GM12872 (cell line): ENCODE measurements around the gene TNIP2.
A peak's percentile ranks its signal among the peaks of the same experiment; 100 is the strongest.

Experiments
- TF ChIP-seq, protein P1 (sequence below): IDR thresholded peaks from 3 replicates; pipeline ENCODE4 v1.5.1; 2011; ENCODE audit warnings: low read depth, mild to moderate bottlenecking, low read length, moderate library complexity; ENCODE audit not compliant: insufficient read depth

TNIP2 gene, protein sequence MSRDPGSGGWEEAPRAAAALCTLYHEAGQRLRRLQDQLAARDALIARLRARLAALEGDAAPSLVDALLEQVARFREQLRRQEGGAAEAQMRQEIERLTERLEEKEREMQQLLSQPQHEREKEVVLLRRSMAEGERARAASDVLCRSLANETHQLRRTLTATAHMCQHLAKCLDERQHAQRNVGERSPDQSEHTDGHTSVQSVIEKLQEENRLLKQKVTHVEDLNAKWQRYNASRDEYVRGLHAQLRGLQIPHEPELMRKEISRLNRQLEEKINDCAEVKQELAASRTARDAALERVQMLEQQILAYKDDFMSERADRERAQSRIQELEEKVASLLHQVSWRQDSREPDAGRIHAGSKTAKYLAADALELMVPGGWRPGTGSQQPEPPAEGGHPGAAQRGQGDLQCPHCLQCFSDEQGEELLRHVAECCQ

DNA sequence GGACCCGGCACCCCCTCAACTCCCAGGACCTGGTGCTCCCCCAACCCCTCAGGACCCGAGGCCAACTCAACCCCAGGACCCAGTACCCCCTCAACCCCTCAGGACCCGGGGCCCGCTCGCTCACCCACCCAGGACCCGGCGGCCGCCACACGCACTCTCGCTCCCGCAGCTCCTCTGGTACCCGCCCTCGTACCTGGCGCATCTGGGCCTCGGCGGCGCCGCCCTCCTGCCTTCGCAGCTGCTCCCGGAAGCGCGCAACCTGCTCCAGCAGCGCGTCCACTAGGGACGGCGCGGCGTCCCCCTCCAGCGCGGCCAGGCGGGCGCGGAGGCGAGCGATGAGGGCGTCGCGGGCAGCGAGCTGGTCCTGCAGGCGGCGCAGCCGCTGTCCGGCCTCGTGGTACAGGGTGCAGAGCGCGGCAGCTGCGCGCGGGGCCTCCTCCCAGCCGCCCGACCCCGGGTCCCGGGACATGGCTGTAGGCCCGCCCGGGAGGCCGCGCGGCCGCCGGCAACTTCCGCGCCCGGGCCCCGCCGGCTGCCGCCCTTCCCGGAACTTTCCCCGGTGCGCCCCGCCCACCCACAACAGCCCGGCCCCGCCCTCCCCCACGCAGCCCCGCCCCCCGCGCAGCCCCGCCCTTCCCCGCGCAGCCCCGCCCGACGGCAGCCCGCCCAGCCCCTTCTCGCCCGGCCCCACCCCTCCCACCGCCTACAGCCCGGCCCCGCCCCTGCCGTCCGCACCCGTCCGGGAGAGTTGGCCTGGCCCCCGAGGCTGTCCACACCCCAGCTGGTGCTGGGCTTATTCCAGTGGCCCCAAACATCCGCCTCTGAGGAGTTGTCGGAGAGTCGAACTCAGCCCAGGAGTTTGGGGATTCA is at the start of gene TNIP2:
Gene TNIP2 (minus strand): TSS at position 516 of the 870 bp plus-strand sequence. CDS start 47 bp downstream, at position 469.
- TF ChIP-seq, protein P1, sequence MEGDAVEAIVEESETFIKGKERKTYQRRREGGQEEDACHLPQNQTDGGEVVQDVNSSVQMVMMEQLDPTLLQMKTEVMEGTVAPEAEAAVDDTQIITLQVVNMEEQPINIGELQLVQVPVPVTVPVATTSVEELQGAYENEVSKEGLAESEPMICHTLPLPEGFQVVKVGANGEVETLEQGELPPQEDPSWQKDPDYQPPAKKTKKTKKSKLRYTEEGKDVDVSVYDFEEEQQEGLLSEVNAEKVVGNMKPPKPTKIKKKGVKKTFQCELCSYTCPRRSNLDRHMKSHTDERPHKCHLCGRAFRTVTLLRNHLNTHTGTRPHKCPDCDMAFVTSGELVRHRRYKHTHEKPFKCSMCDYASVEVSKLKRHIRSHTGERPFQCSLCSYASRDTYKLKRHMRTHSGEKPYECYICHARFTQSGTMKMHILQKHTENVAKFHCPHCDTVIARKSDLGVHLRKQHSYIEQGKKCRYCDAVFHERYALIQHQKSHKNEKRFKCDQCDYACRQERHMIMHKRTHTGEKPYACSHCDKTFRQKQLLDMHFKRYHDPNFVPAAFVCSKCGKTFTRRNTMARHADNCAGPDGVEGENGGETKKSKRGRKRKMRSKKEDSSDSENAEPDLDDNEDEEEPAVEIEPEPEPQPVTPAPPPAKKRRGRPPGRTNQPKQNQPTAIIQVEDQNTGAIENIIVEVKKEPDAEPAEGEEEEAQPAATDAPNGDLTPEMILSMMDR: peak; percentile 31; the same call in 1 of the 3 replicates

DNA sequence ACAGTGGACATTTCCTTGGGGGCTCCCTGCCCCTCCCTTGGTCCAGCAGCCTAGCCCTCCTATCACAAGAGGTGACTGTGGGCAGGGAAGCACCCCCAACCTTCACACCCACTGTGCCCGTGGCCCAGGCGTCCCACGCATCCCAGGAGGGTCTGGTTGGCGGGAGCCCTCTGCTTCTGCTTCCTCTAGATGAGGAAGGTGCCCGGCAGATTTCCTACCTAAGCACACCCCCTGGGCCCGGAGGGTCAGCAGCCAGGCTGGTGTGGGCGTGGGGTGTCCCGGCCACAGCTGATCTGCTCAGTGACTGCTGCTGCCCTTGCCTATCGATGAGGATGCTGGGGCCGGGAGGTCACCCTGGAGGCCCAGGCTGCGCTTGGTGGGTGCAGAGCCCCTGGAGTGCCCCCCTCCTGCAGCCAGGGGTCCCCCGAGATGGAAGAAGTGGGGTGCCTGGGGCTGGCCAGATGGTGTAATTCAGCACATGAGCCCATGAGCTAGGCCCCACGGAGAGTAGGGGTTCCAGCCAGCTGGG is 48.9 kb upstream of the TNIP2 start:
- TF ChIP-seq, protein P1: no peak

DNA sequence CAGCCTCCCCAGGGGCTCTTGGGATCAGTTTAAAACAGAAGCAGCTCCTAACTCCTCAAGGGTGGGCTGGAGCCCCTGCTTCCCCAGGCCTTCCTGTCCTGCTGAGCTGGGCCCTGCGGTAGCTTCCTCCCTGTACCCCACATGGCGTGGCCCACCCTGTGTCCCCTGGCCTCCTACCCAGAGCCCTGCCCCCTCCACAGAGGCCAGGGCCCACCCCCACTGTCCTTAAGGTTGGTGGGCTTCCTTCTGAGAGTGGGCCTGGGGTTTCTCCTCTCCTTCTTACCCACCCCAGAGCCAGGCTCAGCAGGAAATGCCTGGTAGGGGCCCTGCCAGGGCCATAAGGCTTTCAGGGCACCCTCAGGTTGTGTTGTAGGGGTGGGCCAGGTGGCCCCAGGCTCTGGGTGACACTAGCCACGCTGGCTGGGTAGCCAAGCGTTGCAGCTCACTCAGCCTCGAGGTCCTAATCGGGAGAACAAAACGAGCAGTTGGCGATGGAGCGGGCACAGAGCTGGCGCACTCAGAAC is 48.4 kb upstream of the TNIP2 start:
- TF ChIP-seq, protein P1: no peak

DNA sequence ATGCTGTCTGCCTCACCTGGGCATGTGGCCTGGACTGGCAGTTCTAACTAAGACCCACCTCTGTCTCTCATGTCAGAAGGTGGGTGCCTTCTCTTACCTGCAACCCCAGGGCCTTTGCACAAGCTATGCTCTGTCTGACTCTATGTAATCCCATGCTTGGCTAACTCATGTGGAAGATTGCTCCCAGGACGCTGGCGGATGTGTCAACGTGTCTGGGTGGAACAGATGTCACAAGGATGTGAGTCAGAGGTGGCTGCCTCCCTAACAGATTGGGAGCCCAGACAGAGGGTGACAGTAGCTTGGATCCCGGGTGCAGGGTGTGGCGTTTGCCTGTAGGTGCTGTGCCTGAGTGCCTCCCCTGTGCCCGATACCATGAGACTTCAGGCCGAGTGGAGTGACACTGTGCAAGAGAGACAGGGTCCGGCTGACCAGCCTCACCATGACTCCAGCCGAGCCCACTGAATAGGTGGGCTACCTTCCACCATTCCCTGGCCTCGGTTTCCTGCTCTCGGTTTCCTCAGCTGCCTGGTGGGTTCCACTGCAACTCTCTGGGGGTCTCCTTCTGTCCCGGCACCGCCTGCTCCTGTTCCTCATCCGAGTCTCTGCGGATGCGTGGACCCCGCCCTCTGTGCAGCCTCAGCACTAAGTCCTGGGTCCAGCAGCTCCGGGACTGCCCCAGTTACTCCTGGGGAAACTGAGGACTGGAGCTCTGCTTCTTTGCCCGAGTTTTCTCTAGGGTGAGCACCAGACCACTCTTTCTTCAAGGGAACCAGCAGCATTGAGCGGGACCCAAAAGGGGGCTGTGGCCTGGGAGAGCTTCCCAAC is 47.7 kb upstream of the TNIP2 start:
- TF ChIP-seq, protein P1: no peak

DNA sequence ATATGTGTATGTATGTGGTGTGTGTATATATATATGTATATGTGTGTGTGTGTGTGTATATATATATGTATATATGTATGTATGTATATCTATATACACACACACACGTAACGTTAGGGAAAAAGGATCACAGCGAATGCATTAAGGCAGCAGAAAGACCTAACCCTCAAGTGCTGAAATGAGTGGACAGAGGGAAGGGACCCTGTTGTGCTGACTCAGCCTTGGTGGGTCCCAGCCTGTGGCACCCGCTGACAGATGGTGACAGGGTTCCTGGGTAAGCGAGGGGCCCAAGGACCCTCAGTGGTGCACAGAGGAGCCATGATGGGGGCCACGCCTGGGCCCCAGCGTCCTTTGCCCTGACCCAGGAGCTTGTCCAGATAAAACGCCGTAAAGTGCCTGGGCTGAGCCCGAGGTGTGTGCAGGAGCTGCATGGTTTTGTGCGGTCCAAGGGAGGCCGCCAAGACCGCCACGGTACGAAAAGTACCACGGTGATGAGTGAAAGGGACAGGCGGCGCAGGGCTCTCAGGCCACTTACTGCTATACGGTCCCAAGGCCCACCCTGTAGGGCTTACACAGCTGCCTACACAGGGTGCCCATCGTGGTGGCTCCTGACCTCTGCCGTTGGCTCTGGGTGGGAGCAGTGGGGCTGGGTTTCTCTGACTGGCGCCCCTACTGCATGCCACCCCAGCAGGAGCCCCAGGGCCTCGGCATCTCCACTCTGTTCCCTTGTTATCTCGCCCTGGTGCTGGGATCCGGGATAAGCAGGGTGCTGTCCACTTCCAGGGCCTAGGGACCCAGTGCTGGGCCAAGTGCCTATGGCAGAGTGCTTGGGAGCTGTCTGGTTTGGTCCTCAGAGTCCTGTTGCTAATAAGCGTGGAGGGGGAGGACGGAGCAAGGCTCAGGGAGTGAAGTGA is 46.7 kb upstream of the TNIP2 start:
- TF ChIP-seq, protein P1: no peak

DNA sequence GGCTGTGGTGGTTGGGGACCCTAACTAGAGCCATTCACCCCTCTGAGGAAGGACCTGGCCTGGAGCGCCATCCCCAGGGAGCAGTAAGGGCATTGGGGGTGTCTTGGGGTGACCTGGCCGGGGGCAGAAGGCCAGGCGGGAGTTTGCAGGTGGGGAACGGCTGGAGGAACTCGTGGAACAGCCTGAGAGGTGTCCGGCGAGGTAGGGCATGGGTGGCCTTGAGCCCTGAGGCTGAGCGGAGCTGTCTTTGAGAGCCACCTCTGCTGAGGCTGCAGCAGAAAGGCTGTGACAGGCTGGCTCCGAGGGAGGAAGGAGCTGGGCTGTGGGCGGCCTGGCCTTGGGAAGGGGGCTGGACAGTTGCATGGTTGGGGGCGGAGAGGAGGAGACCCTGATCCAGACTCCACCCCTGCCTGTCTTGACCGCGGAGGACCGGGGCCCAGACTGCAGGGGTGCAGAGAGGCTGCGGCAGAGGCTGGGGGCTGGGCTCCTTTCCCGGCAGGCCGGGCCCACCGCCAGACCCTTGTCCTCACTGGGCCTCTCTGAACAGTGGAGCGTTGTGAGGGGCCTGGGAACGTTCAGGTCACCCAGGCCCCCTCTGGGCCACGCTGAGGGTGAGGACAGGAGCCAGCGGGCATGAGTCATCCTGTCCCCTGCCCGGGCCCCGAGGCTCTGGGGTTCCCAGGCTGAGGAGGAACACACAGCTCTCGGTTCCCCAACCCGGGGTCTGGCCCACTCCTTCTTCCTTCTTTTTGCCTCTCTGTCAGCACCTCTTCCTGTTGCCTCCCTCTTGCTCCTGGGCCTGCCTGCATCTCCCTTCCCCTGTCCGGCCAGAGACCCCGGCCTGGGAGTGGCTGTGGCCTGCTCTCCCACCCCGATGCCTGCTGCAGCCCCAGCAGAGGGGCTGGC is 44.8 kb upstream of the TNIP2 start:
- TF ChIP-seq, protein P1: no peak
